22Rv1 (cell line): ENCODE results near the gene MBNL2.
"Not testable (repeated sequence)": the region's sequence is repeated elsewhere in the genome, so short reads cannot be mapped to it uniquely, and the experiment has no call there.

Experiments
- H3K27ac ChIP-seq: fragments of 450-650 bp; 2 replicates; pipeline ENCODE4 v1.5.1; 2017
- ZFX ChIP-seq: fragments of 450-650 bp; IDR thresholded peaks from 2 replicates; pipeline ENCODE4 v1.6.1; 2017; ENCODE audit warnings: antibody characterized with exemption, borderline replicate concordance
- TF ChIP-seq, protein P1 (sequence below): fragments of 450-650 bp; IDR thresholded peaks from 2 replicates; pipeline ENCODE4 v1.5.1; 2017; ENCODE audit warnings: mild to moderate bottlenecking

Gene MBNL2

DNA sequence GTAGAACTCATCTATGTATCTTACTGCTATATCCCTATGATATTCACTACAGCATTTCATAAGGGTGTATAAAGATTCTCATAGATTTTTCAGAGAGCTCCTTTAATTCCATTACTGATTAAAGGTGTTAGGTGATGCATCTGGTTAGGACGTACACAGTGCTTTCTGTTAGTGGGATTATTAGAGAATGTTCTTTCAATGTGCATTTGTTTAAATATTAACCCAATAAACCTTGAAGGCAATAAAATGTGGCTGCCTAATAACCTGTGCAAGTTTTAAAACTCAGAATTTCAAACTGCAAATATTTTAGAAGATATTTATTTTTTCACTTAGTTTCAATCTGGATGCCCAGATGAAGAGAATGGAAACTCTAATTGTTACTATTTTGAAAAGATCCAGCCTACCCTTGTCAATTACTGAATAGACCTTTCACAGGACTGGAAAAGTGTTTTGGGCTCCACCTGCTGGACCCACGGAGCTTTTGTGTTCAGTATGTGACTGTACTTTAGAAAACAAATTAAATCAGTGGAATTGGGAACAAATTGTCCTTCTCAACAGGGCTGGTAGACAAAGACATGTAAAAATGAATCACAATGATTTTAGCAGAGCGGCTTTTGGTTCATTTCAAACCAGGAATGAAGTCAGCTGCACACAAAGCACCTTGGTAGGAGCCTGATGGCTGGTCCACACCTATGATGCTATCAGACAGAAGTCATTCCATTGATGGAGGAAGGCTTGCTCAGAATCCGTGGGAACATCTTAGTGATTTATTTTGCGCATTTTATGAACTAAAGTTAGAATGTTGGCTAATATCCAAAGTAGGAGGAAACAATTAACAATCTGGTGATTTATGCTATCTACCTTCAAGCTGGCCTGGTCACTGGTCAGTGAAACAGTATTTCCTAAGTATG lies 122.4 kb downstream of the MBNL2 start:
- H3K27ac ChIP-seq = no peak overlapping the region
- TF ChIP-seq, protein P1, sequence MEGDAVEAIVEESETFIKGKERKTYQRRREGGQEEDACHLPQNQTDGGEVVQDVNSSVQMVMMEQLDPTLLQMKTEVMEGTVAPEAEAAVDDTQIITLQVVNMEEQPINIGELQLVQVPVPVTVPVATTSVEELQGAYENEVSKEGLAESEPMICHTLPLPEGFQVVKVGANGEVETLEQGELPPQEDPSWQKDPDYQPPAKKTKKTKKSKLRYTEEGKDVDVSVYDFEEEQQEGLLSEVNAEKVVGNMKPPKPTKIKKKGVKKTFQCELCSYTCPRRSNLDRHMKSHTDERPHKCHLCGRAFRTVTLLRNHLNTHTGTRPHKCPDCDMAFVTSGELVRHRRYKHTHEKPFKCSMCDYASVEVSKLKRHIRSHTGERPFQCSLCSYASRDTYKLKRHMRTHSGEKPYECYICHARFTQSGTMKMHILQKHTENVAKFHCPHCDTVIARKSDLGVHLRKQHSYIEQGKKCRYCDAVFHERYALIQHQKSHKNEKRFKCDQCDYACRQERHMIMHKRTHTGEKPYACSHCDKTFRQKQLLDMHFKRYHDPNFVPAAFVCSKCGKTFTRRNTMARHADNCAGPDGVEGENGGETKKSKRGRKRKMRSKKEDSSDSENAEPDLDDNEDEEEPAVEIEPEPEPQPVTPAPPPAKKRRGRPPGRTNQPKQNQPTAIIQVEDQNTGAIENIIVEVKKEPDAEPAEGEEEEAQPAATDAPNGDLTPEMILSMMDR = peak; percentile 85
- no peak for TF ChIP-seq ZFX

DNA sequence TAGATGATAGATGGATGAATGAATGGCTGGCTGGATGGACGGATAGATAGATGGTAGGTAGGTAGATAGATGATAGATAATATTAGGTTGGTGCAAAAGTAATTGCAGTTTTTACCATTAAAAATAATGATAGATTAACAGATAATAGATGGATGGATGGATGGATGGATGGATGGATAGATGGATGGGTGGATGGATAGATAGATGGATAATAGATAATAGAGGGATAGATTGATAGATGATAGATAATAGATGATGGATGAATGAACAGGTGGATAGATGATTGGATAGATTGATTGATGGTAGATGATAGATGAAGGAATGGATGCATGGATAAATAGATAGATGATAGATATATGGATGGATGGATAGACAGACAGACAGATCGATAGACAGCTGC lies 124.0 kb downstream of the MBNL2 start:
- no peak overlapping the region for H3K27ac ChIP-seq
- TF ChIP-seq, protein P1 = no peak
- TF ChIP-seq ZFX = no peak

DNA sequence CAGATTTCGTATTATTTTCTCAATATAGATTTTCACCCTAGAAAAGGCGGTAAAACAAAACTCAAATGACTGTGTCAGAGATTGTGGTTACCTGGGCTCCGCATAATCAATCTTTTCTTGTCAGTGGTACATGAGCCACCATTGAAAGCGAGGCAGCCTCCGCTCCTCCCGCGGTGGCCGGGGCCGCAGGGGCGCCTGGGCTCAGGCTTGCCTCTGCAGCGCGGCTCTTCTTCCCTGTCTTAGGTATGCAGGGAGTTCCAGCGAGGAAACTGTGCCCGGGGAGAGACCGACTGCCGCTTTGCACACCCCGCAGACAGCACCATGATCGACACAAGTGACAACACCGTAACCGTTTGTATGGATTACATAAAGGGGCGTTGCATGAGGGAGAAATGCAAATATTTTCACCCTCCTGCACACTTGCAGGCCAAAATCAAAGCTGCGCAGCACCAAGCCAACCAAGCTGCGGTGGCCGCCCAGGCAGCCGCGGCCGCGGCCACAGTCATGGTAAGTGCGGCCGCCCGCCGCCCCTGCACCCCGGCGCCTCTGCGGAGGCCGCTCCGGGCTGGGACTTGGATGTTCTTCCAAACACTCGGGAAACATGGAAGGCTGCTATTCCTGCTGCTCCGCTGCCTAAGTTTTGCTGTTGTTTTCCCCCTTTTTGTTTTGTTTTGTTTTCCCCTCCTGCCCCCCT lies 124.6 kb downstream of the MBNL2 start:
- TF ChIP-seq, protein P1 = no peak
- no peak for TF ChIP-seq ZFX
- no peak overlapping the region for H3K27ac ChIP-seq

DNA sequence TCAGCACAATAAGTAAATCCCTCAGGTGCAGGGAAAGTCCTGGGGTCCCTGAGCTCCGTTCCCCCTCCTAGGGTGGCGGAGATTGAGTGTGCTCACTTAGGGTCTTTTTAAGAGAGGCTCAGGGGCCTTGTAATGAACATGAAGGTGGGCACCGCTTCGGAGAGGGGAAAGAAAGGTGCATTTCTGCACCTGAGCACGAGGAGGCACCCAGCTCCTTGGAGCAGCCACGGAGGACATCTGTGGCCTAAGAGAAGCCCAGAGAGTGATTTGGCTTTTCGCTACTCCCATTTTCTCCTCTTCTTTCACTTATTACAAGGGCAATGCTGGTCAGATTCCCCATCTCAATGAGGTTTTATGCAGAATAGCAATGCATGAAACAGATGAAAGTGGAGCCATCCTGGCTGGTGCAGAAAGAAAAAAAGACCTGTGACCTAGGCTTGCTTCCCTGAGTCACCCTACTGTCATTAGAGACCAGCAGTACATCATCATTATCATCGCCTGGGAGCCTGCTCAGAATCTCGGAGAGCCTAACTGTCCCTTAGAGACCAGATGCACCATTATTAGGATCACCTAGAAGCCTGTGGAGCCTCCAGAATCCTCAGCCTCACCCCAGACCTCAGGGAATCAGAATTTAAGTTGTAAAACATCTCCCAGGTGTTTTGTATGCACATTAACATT lies 125.3 kb downstream of the MBNL2 start:
- TF ChIP-seq, protein P1 = no peak
- TF ChIP-seq ZFX = no peak
- no peak overlapping the region for H3K27ac ChIP-seq

DNA sequence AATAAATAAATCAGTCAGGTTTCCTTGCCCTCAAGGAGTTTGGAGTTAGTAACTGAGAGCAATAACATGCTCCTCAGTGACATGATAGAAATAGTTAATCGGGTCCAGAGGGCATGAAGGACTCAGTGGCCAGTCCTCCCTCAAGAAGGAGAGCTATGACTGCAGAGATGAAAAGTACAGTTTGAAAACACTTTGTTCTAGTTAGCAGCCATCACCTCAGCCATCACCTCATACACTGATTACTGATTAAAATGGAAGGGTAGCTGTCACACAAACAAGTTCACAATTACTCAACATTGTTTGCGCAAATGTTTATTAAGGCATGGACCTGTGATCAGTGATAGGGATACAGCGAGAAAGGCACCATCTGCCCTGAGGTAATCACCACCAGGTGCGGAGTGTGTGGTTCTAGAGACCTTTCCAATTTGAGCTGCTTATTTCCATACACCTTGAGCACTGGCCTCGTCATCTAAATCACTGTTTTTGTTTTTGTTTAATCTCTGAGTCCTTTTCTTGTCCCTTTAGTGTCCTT lies 126.5 kb downstream of the MBNL2 start:
- TF ChIP-seq, protein P1 = no peak
- no peak for TF ChIP-seq ZFX
- H3K27ac ChIP-seq = no peak overlapping the region

DNA sequence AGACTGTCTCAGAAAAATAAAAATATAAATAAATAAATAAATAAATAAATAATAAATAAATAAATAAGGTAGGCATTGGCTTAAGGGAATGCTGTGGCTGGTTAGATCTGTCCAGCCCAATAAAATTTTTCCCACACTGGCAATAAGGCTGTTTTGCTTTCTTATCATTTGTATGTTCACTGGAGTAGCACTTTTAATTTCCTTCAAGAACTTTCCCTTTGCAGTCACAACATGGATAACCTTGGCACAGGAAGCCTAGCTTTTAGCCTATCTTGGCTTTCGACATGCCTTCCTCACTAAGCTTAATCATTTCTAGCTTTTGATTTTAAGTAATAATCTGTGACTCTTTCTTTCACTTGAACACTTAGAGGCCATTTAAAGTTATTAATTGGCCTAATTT lies 129.9 kb downstream of the MBNL2 start:
- H3K27ac ChIP-seq = not testable (repeated sequence)

DNA sequence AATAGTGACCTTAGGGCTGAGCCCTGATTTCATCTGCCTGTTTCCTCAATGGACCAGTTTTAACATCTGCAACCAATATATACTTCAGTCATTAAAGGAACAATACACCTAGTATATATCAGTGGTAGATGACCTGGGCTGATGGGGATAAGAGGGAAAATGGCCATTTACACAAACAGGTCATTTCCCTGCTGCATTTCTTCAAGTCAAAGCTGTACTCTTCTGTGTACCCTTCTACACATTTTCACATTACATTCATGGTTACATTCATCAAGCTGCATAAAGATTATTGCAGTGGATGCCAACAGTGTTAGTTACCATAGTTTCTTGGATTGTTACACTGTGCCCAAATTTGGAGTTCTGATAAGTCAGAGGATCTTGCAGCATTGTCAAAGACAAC lies 130.7 kb downstream of the MBNL2 start:
- H3K27ac ChIP-seq = no peak overlapping the region
- no peak for TF ChIP-seq ZFX
- TF ChIP-seq, protein P1 = no peak
